GM21786 (cell line): ENCODE measurements around the gene SLC34A3.

Experiments
- ATAC-seq: cut with Tn5 transposase; IDR thresholded peaks from one replicate; pipeline ENCODE4 v1.9.1; 2021; ENCODE audit not compliant: unreplicated experiment

Gene SLC34A3

DNA sequence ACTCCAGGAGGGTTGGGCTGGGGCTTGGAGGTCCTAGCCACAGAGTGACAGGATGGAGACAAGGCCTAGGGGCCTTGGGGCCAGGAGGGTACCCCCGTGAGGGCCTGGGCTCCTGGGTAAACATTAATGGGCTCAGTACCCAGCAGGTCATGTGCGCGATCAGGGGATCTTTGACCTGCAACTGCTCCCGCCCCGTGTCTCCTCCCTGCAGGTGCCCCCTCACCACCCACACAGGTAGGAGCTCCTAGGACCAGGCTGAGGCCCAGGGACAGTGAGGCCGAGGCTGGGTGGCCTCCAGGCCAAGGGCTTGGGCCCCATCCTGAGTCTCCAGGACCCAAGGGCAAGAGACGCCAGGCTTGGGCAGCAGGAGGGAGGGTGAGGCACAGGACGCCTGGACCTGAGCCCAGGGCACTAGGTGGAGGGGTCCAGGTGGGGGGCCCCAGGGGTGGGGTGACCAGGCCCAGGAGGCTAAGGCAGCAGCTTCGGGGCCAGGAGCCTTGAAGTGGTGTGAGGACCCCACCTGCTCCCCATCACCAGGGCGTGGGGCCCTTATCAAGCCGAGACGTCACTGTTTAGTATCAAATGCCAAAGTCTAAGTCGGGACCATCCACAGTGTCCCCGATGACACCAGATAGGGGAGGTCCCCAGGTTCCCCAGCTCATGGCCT lies at the start of gene SLC34A3:
SLC34A3 (plus strand) TSS at position 197 of the 667 bp plus-strand sequence. CDS start 802 bp downstream, outside the sequence.
- ATAC-seq, result no peak

DNA sequence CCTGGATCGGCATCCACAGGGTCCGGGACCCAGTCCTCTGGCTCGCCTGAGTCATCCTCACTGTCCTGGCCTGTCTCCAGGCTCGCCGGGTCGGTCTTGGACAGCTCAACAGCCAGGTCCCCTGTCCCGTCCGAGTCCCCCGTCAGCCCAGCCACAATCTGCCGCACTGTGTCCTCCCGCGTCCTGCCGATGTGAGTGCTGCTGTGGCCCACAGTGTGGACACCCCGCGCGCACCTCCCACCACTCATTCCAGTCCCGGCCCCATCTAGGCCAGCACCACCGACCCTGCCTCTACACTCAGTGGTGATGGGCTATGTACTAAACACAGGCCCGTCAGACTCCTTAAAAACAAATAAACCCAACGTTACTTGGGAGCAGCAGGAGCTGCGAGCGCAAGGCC lies 49.0 kb upstream of the SLC34A3 start:
- ATAC-seq, result no peak

DNA sequence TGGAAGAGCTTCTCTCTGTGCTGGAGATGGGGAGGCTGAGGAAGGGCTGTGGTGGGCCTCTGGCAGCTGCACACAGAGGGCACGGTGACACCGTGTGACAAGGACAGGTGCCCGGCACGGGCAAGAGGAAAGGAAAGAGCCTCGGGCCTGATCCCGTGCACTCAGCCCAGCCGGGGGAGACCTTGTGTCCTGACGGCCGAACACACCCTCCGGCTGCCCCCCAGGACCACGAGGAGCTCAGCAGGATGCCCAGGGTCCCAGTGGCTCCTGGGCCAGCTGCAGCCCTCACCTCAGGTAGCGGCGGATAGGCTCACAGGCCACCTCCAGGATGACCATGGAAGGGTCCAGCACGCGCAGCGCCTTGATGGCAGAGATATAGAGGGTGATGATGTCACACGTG lies 47.9 kb upstream of the SLC34A3 start:
- ATAC-seq, result no peak

DNA sequence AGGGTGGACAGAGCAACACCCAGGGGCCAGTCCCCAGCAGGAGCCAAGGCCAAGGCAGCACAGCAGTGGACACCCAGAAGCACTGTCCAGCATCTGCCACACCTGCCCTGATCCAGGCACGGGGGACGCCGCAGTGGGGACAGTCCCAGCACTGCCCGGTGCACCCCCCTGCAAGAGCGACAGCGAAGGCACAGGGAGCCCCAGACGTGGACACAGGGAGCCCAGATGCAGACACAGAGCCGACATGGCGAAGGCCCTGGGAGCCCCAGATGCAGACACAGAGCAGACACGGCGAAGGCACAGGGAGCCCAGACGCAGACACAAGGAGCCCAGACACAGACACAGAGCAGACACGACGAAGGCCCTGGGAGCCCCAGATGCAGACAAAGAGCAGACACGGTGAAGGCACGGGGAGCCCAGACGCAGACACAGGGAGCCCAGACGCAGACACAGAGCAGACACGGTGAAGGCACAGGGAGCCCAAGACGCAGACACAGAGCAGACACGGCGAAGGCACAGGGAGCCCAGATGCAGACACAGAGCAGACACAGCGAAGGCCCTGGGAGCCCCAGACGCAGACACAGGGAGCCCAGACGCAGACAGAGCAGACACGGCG lies 46.6 kb upstream of the SLC34A3 start:
- ATAC-seq, result no peak

DNA sequence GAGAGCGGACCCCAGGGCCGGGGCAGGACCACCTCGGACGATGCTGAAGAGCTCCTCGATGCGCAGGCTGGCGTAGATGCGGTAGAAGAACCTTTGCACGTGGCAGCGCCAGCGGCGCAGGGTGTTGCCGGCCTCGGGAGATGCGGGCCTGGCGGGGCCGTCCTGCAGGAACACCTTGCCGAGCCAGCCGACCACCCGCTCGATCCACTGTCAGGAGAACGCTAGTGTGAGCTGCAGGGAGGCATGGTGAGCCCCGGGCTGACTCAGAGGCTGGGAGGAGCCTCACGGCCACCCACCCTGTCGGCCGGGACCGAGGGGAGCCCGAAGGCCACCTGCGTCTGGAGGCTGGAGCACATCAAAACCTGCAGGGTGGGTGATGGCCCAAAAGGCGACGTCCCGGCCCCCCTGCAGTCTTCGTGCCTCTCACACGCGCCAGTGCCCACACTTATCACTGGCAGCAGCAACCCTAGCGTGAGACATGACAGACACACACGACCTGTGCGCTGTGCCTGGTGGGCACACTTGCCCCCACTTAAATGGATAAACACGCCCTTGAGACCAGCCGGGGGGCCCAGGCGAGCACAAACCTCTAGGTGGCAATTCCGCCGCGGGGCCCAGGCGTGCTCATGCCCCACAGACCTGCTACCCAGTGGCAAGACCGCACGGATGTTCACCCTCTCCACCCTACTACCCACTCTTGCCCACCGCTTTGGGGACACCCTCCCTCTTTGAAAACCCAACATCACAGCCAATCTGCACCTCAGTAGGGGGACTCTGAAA lies 45.6 kb upstream of the SLC34A3 start:
- no peak for ATAC-seq

DNA sequence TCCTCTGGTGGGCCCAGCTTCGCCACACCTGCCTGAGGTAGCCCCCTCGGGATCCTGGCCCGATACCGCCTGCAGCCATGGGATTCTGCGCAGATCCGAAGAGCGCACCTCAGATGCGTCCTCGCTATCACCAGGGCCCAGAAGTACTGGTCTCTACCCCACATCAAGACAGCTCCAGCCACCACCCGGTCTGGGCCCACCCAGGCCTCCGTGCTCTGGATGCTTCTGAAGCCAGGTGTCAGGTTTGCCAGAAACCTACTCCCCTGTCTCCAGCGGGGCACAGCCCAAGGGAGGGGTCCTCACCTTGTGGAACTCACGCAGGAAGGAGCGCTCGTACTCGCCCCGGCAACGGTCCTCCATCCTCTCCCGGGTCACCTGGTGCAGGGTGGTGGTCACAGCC lies 44.8 kb upstream of the SLC34A3 start:
- ATAC-seq, result no peak

DNA sequence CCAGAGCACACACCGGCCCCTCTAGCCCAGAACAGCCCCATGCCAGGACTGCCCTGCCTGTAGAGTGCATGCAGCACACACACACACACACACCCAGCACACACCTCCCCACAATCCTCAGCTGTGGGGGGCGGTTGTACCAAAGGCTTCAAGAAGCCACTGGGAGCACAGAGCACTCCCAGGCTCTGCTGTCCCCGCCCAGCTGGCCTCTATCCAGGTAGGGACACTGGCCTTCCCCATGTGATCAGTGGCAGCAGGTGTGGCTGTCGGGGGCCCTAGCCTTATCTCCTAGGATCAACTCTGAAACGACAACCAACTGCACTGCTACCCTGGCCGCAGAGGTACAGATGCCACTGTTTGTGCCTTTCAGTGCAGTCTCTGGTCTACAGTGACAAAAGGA lies 44.3 kb upstream of the SLC34A3 start:
- no peak for ATAC-seq

DNA sequence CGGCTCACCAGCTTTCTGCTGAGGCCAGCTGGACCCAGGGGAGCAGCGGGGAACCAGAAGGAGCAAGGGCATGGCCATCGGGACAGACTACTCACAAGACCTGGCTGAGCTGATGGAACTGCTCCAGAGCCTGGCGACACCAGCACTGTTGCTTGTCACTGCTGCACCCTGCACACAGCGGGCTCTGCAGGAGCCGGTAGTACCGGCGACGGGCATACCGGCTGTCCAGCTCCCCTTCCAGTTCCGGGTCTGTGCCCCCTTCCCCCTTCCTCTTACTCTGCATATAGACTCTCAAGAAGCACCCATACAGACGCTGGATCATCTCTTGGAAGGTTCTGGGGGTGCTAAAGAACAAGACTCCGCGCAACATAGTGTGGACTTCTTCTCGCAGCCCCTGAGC lies 43.3 kb upstream of the SLC34A3 start:
- no peak for ATAC-seq

DNA sequence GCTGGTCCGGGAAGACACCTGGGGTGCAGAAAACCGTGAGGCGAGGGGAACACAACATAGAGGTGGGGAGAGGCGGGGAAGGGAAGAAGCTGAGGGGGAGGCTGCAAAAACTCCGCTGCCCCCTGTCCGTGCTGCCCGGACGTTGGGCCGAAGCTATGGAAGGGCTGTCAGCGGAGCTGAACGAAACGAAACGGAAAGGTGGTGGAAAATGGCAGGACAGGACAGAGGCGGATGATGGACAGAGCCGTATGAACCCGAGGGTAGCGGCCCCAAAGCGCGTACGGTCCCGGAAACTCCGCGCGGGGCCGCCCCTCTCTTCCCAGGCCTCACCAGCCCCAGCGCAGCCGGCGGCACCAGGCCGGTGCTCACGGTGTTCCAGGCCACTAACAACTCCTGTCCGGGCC lies 42.6 kb upstream of the SLC34A3 start:
- no peak for ATAC-seq

DNA sequence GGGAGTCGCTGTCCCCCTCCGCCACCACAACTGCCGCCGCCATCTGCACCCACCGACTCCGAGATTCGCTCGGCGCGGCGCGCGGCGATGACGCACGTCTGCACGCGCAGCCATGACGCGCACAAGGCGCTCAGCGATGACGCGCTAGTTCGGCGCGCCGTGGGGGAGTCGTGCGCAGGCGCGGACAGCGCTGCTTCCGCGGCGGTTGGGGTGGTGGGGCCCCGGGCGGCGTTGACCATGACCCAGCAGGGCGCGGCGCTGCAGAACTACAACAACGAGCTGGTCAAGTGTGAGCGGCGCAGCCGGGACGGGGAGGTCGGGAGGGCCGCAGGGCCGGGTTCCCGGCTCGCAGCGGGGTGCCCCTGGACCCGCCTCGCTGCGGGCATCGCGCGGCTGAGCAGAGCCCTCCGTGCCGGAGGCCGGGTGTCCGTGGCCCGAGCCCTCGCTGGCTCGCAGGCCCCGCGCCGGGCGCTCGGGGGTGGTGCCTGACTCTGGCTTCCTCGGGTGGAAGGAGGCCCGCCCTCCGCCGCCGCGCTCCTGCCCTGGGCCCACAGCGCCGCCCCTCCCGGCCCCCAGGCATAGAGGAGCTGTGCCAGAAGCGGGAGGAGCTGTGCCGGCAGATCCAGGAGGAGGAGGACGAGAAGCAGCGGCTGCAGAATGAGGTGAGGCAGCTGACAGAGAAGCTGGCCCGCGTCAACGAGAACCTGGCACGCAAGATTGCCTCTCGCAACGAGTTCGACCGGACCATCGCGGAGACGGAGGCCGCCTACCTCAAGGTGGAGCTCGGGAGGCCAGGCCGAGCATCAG lies 42.0 kb upstream of the SLC34A3 start, which contains the start of the genes ANAPC2 and SSNA1:
ANAPC2 (minus strand) TSS at position 71 of the 807 bp plus-strand sequence; CDS start at position 43, 28 bp downstream.
SSNA1 (plus strand) TSS at position 187 of the 807 bp plus-strand sequence; CDS start at position 238, 51 bp downstream.
- peak; percentile 79 for ATAC-seq

DNA sequence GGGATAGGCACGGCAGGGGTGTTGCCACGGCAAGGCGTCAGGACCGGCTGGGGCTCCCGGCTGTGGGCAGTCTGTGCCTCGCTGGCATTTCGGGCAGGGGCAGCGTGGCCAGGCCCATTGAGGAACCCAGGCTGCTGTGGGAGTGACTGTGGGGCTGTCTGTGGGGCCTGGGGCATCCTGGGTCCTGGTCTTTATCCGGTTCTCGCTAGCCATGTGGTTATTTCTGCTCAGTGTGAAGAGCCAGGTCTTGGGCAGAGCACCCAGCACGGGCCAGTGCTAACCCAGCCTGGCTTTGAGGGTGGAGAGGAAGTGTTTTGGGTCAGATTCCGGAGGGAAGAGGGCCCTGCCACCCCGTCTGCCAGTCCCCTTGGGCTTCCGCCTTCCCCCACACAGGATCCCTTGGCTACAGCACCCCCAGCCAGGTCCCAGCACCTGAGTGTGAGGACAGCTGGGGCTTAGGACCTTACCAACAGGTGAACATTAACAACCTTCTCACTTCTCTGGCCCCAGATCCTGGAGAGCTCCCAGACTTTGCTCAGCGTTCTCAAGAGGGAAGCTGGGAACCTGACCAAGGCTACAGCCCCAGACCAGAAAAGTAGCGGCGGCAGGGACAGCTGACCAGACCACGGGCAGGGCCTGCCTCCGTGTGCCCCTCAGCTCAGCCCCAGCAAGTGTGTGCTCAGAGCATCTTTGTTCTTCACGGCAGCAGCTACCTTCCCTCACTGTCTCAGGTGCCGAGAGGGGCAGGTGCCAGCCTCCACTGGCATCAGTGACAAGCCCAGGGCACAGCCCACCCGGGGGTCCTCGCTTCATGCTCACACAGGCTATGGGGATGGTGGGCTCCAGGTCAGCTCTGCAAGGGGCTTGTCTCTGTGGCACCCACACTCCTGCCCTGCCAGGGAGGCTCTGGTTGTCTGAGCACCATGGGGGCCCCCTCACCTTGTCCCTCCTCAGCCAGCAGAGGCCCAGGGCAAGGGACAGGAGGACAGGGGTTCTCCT lies 41.1 kb upstream of the SLC34A3 start:
- ATAC-seq, result no peak

DNA sequence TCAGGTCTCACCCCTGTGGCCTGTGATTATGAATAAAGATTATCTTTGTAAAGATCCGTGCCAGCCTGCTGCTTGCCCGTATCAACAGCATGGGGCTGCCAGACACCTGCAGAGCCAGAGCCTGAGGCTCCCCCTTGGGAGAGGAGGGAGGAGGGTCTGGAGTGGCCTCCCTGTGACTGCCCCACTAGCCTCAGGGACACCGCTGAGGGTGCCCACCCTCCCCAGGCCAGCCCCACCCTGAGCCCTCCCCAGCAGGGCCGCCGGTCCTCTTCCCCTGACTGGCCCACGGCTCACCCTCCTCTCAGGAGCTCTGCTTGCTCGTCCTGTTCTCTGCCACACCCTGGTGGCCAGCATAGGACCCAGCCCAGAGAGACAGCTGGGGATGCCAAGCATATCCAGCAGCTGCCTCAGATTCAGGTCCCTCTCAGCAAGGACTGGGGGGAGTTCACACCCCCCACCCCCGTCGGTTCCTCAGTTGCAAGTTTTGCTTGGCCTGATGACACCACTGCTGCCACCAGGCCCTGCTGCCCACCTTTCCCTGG lies 40.3 kb upstream of the SLC34A3 start:
- no peak for ATAC-seq

DNA sequence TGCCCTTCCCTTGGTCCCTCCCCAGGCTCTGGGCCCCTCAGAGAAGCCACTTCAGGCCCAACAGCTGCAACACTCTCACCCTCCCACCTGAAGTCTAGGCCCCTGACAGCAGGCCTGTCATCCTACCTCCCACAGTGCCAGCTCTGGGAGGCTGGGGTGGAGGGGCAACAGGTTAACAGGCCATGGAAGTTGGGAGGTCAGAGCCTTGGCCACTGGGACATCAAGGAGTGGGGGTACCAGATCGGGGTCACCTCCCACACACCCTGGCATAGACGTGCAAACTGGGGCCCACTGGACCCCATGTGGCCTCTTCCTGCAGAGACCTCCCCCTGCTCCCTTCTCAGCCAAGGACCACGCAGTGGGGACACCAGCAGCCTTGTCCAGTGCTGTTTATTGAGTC lies 39.5 kb upstream of the SLC34A3 start:
- ATAC-seq, result no peak

DNA sequence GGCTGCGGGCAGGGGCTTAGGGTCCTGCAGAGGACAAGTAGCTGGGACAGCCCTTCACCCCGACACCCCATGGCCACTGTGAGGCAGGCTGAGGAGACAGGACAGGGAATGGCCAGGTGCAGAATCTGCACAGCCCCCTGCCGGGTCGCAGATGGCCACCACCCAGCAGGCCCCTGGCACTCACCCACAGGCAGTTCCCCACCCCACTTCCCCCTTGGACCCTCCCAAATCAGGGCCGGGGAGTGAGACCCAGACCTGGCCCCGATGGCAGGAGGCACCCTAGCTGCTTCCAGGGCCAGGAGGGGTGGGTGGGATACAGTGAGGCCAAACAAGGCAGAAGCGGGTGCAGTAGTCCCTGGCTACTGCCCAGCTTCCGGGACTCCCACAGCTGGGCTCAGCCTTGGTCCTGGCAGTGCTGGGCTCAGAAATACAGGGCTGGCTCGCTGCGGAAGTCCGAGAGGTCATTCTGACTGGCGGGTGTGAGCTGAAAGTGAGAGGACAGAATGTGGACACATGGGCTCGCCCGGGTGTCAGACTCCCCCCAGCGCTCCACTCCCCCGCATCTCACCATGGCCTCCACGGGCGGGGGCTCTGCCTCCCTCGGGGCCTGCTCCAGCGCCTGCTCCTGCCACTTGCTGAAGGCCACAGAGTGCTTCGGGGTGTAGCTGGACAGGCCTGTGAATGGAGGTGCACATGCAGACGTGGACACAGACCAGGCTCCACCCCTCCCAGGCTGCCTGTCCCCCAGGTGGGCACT lies 38.8 kb upstream of the SLC34A3 start:
- ATAC-seq, result no peak

DNA sequence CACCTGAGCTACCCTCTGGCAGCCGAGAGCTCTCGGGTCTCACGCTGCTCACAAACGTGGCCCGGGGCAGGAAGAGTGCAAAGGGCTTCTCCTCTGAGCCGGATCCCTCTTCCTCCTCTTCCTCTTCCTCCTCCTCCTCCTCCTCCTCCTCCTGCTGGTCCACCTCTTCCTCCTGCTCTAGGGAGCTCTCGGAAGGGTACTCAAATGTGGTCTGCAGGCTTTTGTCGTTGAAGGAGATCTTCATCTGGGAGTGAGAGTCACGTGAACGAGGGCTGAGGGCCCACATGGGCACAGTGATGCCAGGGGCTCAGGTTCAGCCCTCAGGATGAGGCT lies 38.3 kb upstream of the SLC34A3 start:
- ATAC-seq, result no peak

DNA sequence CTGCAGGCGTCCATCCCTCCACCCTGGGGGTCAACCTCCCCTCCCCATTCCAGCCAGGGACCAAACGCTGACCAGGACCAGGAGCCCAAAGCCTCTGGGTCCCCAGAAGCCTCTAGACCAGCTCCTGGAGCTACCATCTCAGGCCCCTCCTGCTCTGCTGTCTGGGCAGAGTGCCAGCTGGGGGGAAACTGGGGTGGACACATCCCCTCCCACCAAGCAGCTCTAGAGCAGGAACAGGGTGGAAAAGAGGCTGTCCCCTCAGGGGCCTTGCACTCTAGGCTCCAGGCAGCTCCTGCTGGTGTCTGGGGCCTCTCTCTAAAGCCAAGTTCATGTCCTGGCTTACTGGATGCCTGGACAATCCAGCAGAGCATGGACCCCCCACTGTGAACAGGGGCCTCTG lies 37.8 kb upstream of the SLC34A3 start:
- ATAC-seq, result no peak

DNA sequence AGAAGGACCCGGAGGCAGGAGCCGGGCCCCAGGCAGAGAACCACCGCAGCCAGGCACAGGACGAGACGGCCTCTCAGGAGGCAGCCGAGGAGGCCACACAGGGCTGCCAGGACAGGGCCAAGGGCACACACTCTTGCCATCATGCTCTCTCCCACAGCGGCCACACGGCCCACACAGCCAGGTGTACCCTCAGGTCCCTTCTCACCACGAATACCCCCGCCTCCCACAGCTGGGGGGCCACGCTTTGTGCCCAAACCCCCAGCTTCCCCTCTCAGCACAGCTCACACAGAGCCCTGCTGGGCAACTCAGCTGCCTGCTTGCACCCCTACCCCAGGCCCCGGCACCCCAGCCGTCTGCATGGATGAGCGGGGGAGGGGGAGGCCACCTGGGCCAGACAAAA lies 36.9 kb upstream of the SLC34A3 start:
- no peak for ATAC-seq

DNA sequence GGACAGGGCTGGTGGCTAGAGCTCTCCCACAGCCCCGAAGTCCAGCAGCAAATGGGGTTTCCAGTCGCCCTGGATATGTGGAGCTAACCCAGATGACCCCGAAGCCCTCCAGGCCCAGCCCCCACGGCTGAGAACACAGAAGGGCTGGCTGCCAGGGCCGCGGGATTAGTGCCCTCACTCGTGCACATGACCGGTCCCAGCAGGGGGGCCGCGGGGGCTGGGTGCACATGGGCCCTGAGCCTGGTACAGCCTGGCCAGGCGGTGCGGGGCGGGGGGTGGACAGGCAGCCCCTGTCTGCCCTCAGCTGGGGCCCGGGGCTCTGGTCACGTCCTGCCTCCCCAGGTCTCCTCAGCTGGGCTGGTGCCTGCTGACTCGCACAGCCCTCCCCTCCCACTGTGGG lies 36.3 kb upstream of the SLC34A3 start:
- no peak for ATAC-seq

DNA sequence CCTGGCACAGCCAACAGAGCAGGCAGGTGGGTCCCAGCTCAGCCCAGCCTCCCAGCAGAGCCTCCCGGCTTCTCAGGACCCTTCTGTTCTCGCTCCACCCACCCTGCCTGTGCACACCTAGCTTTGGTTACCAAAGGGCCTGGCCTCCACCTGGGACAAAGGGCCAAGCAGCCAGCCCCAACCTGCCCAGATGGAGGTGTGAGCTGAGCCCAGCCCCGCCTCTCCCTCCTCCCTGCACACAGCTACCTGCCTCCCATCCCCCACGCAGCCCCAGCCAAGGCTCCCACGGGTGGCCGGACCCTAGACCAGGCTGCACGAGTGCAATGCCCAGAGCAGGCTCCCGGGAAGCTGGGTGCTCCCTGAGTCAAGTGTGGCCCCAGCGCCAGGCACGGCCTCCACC lies 35.8 kb upstream of the SLC34A3 start:
- ATAC-seq, result no peak
